ENCODE results near the gene CENPN.

CENPN gene

DNA sequence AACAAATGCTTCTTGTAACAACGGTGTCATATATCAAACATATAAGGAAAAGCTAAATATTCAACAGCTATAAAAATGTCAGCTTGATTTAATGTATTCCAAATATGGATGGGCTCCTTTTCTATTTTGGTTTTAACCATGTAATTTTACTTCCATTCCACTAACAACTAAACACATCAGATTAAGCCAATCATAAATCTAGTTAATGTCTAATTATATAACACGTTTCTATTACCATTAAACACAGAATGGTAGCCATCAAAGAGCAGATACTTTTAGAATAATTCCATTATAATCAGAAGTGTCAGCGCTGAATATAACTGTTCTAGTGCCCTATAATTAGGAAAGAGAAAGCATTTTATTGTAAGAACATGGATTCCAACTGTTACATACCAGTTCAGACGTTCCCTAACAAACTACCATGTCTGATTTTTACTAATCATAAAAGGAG is 10.3 kb upstream of the CENPN start:
- no peak overlapping the region for H3K4me3 ChIP-seq (replicated peaks; ENCODE audit: low read depth, low read length)
- TF ChIP-seq, protein P1, sequence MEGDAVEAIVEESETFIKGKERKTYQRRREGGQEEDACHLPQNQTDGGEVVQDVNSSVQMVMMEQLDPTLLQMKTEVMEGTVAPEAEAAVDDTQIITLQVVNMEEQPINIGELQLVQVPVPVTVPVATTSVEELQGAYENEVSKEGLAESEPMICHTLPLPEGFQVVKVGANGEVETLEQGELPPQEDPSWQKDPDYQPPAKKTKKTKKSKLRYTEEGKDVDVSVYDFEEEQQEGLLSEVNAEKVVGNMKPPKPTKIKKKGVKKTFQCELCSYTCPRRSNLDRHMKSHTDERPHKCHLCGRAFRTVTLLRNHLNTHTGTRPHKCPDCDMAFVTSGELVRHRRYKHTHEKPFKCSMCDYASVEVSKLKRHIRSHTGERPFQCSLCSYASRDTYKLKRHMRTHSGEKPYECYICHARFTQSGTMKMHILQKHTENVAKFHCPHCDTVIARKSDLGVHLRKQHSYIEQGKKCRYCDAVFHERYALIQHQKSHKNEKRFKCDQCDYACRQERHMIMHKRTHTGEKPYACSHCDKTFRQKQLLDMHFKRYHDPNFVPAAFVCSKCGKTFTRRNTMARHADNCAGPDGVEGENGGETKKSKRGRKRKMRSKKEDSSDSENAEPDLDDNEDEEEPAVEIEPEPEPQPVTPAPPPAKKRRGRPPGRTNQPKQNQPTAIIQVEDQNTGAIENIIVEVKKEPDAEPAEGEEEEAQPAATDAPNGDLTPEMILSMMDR (IDR thresholded peaks at IDR 0.05; ENCODE audit: low read depth, low read length, missing control alignments), result no peak
- DNase-seq (ENCODE audit: extremely low read depth, low read depth), result no peak

DNA sequence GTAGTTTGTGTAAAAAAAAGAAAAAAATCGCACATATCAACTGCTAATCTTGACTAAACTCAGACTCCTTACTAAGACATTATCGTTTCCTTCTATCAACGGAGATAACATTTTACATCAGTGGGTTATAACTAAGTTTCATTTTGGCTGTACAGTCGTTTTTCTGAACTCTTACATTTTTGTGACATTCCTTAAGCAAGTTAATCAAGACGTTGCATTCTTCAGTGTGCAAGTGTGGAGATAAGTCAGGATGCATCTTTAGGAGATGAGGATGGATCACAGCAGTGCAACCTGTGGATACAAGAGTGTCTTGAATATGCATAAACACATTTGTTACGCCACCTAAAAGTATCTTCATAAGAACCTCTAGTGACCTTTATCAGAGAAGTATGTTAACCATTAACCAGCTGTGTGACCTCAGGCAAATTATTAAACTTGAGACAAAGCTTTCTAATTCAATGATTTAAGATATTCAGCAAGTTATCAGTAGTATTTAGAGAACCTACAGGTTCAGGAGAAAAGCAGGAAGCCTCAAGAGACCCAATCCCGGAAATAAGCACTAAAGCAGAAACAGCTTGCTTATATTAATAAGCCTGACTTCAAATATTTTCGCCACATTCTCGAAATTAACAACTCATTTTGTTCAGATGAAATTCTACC is 9.7 kb upstream of the CENPN start:
- H3K4me3 ChIP-seq (replicated peaks; ENCODE audit: low read depth, low read length), result no peak overlapping the region
- DNase-seq (ENCODE audit: extremely low read depth, low read depth), result no peak
- TF ChIP-seq, protein P1 (IDR thresholded peaks at IDR 0.05; ENCODE audit: low read depth, low read length, missing control alignments), result no peak

DNA sequence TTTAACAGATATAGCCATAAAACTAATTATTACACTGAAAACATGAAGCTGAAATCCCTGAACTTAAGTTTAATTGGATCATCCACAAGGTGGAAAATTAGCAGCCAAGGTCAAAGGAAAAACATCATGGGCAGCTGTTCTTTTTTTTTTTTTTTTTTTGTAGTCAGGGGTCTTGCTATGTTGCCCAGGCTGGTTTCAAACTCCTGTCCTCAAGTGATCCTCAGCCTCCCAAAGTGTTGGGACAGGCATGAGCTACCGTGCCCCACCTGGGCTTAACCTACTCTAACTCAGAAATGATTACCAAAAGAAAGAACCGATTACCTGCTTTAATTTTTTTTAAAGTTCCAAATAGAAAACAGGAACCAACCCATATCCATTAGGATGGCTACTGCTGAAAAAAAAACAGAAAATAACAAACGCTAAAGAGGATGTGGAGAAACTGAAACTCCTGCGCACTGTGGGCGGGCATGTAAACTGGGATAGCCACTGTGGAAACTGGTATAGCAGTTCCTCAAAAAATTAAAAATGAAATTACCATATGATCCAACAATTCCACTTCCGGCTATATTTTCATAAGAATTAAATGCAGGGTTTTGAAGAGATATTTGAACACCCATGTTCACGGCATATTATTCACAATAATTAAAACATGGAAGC is 8.9 kb upstream of the CENPN start:
- TF ChIP-seq, protein P1 (IDR thresholded peaks at IDR 0.05; ENCODE audit: low read depth, low read length, missing control alignments), result no peak
- no peak overlapping the region for H3K4me3 ChIP-seq (replicated peaks; ENCODE audit: low read depth, low read length)
- no peak for DNase-seq (ENCODE audit: extremely low read depth, low read depth)

DNA sequence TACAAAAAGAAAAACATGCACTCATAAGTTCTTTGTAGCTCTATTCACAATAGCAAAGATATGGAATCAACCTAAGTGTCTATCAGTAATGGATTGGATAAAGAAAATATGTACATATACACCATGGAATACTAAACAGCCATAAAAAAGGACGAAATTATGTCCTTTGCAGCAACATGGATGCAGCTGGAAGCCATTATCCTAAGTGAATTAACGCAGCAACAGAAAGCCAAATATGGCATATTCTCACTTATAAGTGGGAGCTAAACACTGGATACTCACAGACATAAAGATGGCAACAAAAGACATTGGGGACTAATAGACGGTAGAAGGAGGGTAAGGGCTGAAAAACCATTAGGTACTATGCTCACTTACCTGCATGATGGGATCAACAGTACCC is 6.1 kb upstream of the CENPN start:
- no peak overlapping the region for H3K4me3 ChIP-seq (replicated peaks; ENCODE audit: low read depth, low read length)
- DNase-seq (ENCODE audit: extremely low read depth, low read depth), result no peak
- TF ChIP-seq, protein P1 (IDR thresholded peaks at IDR 0.05; ENCODE audit: low read depth, low read length, missing control alignments), result no peak

DNA sequence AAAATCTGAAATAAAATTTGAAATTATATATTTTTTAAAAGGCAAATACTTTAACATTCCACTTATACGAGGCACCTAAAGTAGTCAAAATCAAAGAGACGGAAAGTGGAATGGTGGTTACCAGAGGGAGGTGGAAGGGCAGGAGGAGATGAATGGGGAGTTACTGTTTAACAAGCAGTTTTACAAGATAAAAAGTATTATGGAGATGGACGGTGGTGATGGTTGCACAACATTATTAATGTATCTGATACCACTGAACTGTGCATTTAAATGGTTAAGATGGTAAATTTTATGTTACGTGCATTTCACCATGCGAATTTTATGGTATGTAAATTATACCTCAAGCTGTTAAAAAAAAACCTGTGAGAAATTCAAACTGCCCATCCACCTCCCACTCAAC is 5.7 kb upstream of the CENPN start:
- no peak for DNase-seq (ENCODE audit: extremely low read depth, low read depth)
- H3K4me3 ChIP-seq (replicated peaks; ENCODE audit: low read depth, low read length), result no peak overlapping the region
- TF ChIP-seq, protein P1 (IDR thresholded peaks at IDR 0.05; ENCODE audit: low read depth, low read length, missing control alignments), result no peak

DNA sequence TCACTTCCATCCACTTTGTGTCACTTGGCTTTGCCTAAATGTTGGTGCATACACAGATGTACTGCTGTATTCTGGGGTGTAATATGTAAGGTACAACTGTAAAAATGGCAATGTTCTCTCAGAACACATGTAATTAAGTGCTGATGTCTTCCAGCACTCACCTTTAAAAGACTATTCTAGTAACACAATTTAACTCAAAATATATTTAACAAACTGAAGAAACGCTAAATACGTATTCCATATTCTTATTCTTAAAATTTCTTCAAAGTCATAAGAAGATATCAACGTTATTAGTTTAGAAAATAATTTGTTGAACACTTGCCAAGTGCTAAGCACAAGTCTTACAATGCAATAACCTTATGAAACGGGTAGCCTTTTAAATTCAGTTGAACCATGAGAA is 4.0 kb upstream of the CENPN start:
- no peak overlapping the region for H3K4me3 ChIP-seq (replicated peaks; ENCODE audit: low read depth, low read length)
- DNase-seq (ENCODE audit: extremely low read depth, low read depth), result no peak
- TF ChIP-seq, protein P1 (IDR thresholded peaks at IDR 0.05; ENCODE audit: low read depth, low read length, missing control alignments), result no peak
